Stomach (tissue), 9 donors: ENCODE data around the gene PDP2. TPM values are rescaled to one million over a fixed set of nuclear protein-coding genes. Genes with fewer than 3 reads are reported as not detected.

Experiments used
- DNase-seq, 2 donors: peaks; one replicate each; pipeline versions ENCODE4 v3.0.0 to v3.0.0-alpha.2; 2013 to 2019
- H3K27ac ChIP-seq, 5 donors: fragments of 200-600 bp in 4 of 5; sonication (generic) in 4 of 5; one replicate each; pipeline ENCODE4 v1.5.1; 2013 to 2019; ENCODE audit warnings: mild to moderate bottlenecking in 1 of 5, moderate library complexity in 1 of 5
- H3K27me3 ChIP-seq, 3 donors: fragments of 200-600 bp; sonication (generic); one replicate each; pipeline ENCODE4 v1.5.1; 2017 to 2019; ENCODE audit warnings: mixed run types in 1 of 3
- H3K36me3 ChIP-seq, 4 donors: fragments of 200-600 bp; sonication (generic); 1 replicate in 3 of 4; 2 replicates in 1 of 4; pipeline ENCODE4 v1.5.1; 2016 to 2019
- H3K4me1 ChIP-seq, 4 donors: fragments of 200-600 bp; sonication (generic); one replicate each; pipeline ENCODE4 v1.5.1; 2016 to 2019
- H3K4me3 ChIP-seq, 4 donors: fragments of 200-600 bp; sonication (generic) in 3 of 4; one replicate each; pipeline ENCODE4 v1.5.1; 2016 to 2019; ENCODE audit warnings: mild to moderate bottlenecking in 1 of 4
- H3K9me3 ChIP-seq, 4 donors: fragments of 200-600 bp; sonication (generic); one replicate each; pipeline ENCODE4 v1.5.1; 2016 to 2019
- CTCF ChIP-seq, 7 experiments: fragments of 450-650 bp in 4 of 7; fragments of 200-600 bp in 3 of 7; sonication (generic) in 3 of 7; IDR thresholded peaks; one replicate each; pipeline ENCODE4 v1.5.1; 2016 to 2019; ENCODE audit warnings: antibody characterized with exemption in 7 of 7, control low read depth in 2 of 7, mild to moderate bottlenecking in 1 of 7
- EP300 ChIP-seq: sonication (generic); formaldehyde crosslinking; IDR thresholded peaks from one replicate; pipeline ENCODE4 v1.6.1; 2017; ENCODE audit warnings: antibody characterized with exemption
- POLR2A ChIP-seq, 4 donors: fragments of 450-650 bp; IDR thresholded peaks; one replicate each; pipeline ENCODE4 v1.6.1; 2016; ENCODE audit warnings: antibody characterized with exemption in 4 of 4, control low read depth in 2 of 4, mild to moderate bottlenecking in 1 of 4, moderate library complexity in 1 of 4
- POLR2AphosphoS5 ChIP-seq, 3 donors: sonication (generic); formaldehyde crosslinking; IDR thresholded peaks; one replicate each; pipeline ENCODE4 v1.6.1; 2016; ENCODE audit warnings: antibody characterized with exemption in 3 of 3
- WGBS, 5 donors: extraction: QIAGEN DNeasy Blood & Tissue Kit in 3 of 5; methylation state at CpG; one replicate each; pipeline versions ENCODE4 v1.1.5 to v1.1.7; 2013 to 2018; 5-methylcytosine and 5-hydroxymethylcytosine counted together
- intact Hi-C: fragments of 100-400 bp; cut with DNase I; formaldehyde crosslinking; loops from one replicate; pipeline ENCODE4 v1.15.1; 2023; ENCODE audit warnings: low total_unique reads
- polyA plus RNA-seq, 3 donors: library from polyadenylated mRNA; stranded (reverse); fragments of 200-250 nt; gene quantifications; one replicate each; pipeline ENCODE4 v1.2.3, GENCODE V29; 2013
- total RNA-seq, 5 donors: library from RNA; depleted of rRNA; stranded (reverse); fragments of >200 nt; gene quantifications; one replicate each; pipeline versions ENCODE4 v1.1.0 to v1.2.3, GENCODE V29; 2014 to 2016
- donor health status: healthy with polysubstance abuse.
- donor health status: Bipolar disorder and iron deficiency.
- donor health status: healthy.

Gene PDP2
- total and polyA plus RNA-seq, 8 donors: 1.6 to 96.9 (median 5.0) TPM

DNA sequence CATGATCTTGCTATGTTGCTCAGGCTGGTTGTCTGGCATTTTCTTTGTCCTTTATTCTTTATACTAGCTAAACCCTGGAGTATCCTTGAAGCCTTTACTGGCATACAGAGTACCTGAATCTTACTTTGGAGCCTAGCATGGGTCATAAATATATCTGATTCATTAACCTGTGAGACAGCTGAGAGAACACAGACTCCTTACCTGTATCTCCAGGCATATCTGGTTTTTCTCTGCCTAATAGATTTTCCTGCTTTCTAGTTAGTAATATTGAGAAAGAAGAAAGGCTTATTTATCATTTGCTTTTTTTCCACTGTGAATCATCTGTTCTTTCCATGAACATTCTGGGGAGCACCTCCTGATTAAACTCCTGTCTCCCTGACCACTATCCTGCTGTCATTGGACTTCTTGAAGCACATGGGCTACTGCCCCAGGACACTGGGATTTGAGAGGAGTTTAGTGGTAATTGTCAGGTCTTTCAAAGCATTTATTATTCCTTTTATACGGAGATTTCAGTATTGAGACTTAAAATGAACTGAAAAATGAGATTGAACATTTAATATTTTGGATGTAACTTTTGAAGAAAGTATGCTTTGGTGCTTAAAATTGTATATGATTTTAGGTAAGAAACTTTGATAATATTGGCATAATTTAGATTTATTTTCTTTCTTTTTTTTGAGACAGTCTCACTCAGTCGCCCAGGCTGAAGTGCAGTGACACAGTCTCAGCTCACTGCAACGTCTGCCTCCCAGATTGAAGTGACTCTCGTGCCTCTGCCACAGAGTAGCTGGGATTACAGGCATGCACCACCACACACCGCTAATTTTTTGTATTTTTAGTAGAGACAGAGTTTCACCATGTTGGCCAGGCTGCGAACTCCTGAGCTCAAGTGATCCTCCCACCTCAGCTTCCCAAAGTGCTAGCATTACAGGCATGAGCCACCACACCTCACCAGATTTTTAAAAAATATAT is 8.6 kb downstream of the PDP2 start:
- H3K4me3 ChIP-seq: no peak overlapping the region
- peaks cover 13 to 51% (median 31%) of the 10 kb centered on the region in 4 donors for H3K36me3 ChIP-seq
- H3K27me3 ChIP-seq: no peaks in the 10 kb centered on the region
- intact Hi-C loops: no loop called here
- 90 to 98% (median 94%) methylated on average over 6 of the region's 6 CpGs for WGBS, 5 donors
- TF ChIP-seq POLR2AphosphoS5 (IDR thresholded peaks at IDR 0.05): no peak
- no peak for TF ChIP-seq POLR2A (IDR thresholded peaks at IDR 0.05)
- peaks cover 0 to 12% (median 4%) of the 10 kb centered on the region in 4 donors for H3K4me1 ChIP-seq
- H3K9me3 ChIP-seq: no peaks in the 10 kb centered on the region
- H3K27ac ChIP-seq: no peak overlapping the region
- no peak for DNase-seq

GRCh38 chr16:66889622-66890021 is 9.3 kb downstream of the PDP2 start:
- WGBS, 5 donors: 60 to 84% (median 74%) methylated on average over 4 of the region's 4 CpGs
- intact Hi-C loops: no loop called here
- no peak overlapping the region for H3K4me3 ChIP-seq
- peaks cover 9 to 45% (median 24%) of the 10 kb centered on the region in 4 donors for H3K36me3 ChIP-seq
- H3K9me3 ChIP-seq: no peaks in the 10 kb centered on the region
- TF ChIP-seq EP300: no peak
- no peak for TF ChIP-seq POLR2A (IDR thresholded peaks at IDR 0.05)
- TF ChIP-seq POLR2AphosphoS5 (IDR thresholded peaks at IDR 0.05): no peak
- no peak for TF ChIP-seq CTCF (IDR thresholded peaks at IDR 0.05)
- no peak for DNase-seq
- H3K27me3 ChIP-seq: no peaks in the 10 kb centered on the region
- no peak overlapping the region for H3K27ac ChIP-seq
- peaks cover 0 to 12% (median 4%) of the 10 kb centered on the region in 4 donors for H3K4me1 ChIP-seq

- 80 to 92% (median 87%) methylated on average over 2 of the region's 2 CpGs for WGBS, 5 donors
- intact Hi-C loops: no loop called here
- Histone ChIP-seq H3K27ac (no peak overlapping the region), H3K4me1 (peaks cover 0 to 15% (median 7%) of the 10 kb centered on the region in 4 donors), H3K4me3 (no peak overlapping the region), H3K9me3 (no peaks in the 10 kb centered on the region), H3K27me3 (no peaks in the 10 kb centered on the region), H3K36me3 (peaks cover 0 to 33% (median 12%) of the 10 kb centered on the region in 4 donors)
- DNase-seq: no peak
- TF ChIP-seq EP300: no peak
- TF ChIP-seq CTCF (IDR thresholded peaks at IDR 0.05): no peak
- TF ChIP-seq POLR2AphosphoS5 (IDR thresholded peaks at IDR 0.05): no peak
- TF ChIP-seq POLR2A (IDR thresholded peaks at IDR 0.05): no peak
Measured at GRCh38 chr16:66890799-66891198, 10.5 kb downstream of the PDP2 start.

DNA sequence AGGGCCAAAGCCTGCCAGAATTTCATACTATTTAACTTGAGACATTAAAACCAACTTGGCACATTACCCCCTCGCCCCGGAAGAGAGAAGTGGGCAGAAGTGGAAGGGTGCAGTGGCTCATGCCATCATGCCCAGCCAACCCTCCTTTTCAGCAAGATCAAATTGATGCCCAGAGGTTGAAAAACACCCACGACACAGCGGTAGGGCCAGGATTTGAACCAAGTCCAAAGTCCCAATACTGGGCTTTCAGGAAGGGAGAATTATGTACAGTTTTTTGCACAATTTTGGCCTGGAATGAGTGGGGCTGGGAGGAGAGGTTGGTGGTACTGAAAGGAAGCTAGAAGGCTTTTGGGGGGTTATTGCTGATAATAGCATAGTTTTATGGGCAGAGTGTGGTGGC is 11.0 kb downstream of the PDP2 start:
- 73 to 90% (median 88%) methylated on average over 4 of the region's 4 CpGs for WGBS, 5 donors
- no peak for DNase-seq
- intact Hi-C loops: no loop called here

More for the DNA sequence above, 11.0 kb downstream of the PDP2 start:
- Histone ChIP-seq H3K4me3 (no peak overlapping the region), H3K36me3 (peaks cover 0 to 27% (median 6%) of the 10 kb centered on the region in 4 donors), H3K27me3 (no peaks in the 10 kb centered on the region), H3K27ac (no peak overlapping the region), H3K9me3 (no peaks in the 10 kb centered on the region), H3K4me1 (peaks cover 0 to 15% (median 8%) of the 10 kb centered on the region in 4 donors)
- TF ChIP-seq EP300 (no peak), CTCF (IDR thresholded peaks at IDR 0.05) (no peak), POLR2A (IDR thresholded peaks at IDR 0.05) (no peak), POLR2AphosphoS5 (IDR thresholded peaks at IDR 0.05) (no peak)
